Left lung (tissue), 10 donors: ENCODE data around the gene PIK3R1. TPM values are rescaled to one million over a fixed set of nuclear protein-coding genes. Genes with fewer than 3 reads are reported as not detected.

Source experiments
- ATAC-seq: fragments of 200-7000 bp; cut with Tn5 transposase; one replicate; pipeline ENCODE4 v1.9.1; 2020; ENCODE audit warnings: moderate library complexity
- DNase-seq, 4 donors: peaks; one replicate each; pipeline ENCODE4 v3.0.0-alpha.2; 2013 to 2020
- H3K27ac ChIP-seq, 2 donors: fragments of 200-600 bp; sonication (generic) in 1 of 2; one replicate each; pipeline versions ENCODE4 v1.5.0 to v1.8.0; 2020 to 2021
- H3K27me3 ChIP-seq, 2 donors: fragments of 200-600 bp; sonication (generic) in 1 of 2; one replicate each; pipeline versions ENCODE4 v1.5.0 to v1.8.0; 2020 to 2021
- H3K36me3 ChIP-seq, 2 donors: fragments of 200-600 bp; sonication (generic) in 1 of 2; one replicate each; pipeline versions ENCODE4 v1.5.0 to v1.8.0; 2020 to 2021
- H3K4me1 ChIP-seq, 2 donors: fragments of 200-600 bp; one replicate each; pipeline ENCODE4 v1.8.0; 2021
- H3K4me3 ChIP-seq, 2 donors: fragments of 200-600 bp; sonication (generic) in 1 of 2; one replicate each; pipeline versions ENCODE4 v1.5.0 to v1.8.0; 2020 to 2021; ENCODE audit warnings: mild to moderate bottlenecking in 1 of 2
- H3K9me3 ChIP-seq, 2 donors: fragments of 200-600 bp; sonication (generic) in 1 of 2; one replicate each; pipeline versions ENCODE4 v1.5.0 to v1.8.0; 2020 to 2021
- CTCF ChIP-seq, 2 donors: fragments of 200-600 bp; sonication (generic) in 1 of 2; IDR thresholded peaks; one replicate each; pipeline versions ENCODE4 v1.5.0 to v1.8.0; 2021; ENCODE audit warnings: antibody characterized with exemption in 2 of 2
- intact Hi-C, 2 donors: fragments of 100-400 bp; cut with DNase I; formaldehyde crosslinking; loops; one replicate each; pipeline versions ENCODE4 v1.11.2 to v1.14.2; 2022
- polyA plus RNA-seq, 6 donors: library from polyadenylated mRNA; unstranded; fragments of 120-200 nt; gene quantifications; one replicate each; pipeline ENCODE4 v1.2.1, GENCODE V29; 2013; ENCODE audit not compliant: insufficient read length in 6 of 6
- total RNA-seq, 2 donors: library from RNA; stranded (reverse); fragmentation: NEBNext Ultra II Directional; extraction: Animal tissue kit (Norgen Biotek cat#: 25700); gene quantifications; one replicate each; pipeline ENCODE4 v1.2.1, GENCODE V29; 2021
- donor health status: DM: no; HTN: yes; CAD: no.
- donor health status: DM: no; HTN: no; CAD: no.

PIK3R1 gene
- total and polyA plus RNA-seq, 8 donors: 70.9 to 92.9 (median 80.5) TPM

GRCh38 chr5:68261569-68262065 is 46.1 kb downstream of the PIK3R1 start:
- no peaks in the 10 kb centered on the region for H3K27me3 ChIP-seq
- no peak overlapping the region for H3K4me3 ChIP-seq
- ATAC-seq (peak; percentile 9), DNase-seq (peak in 1 of 4 donors; percentile 63)
- peaks cover 41 to 70% of the 10 kb centered on the region in 2 donors for H3K4me1 ChIP-seq
- no peaks in the 10 kb centered on the region for H3K36me3 ChIP-seq
- H3K27ac ChIP-seq: peak overlapping the region; percentile 10 to 63
- intact Hi-C loops: no loop called here
- H3K9me3 ChIP-seq: no peaks in the 10 kb centered on the region
- peak in 1 of 2 donors; percentile 20 for TF ChIP-seq CTCF (IDR thresholded peaks at IDR 0.05)

GRCh38 chr5:68264024-68264956 is 48.7 kb downstream of the PIK3R1 start:
- ATAC-seq: peak; percentile 48
- H3K4me3 ChIP-seq: no peak overlapping the region
- no peak for TF ChIP-seq CTCF (IDR thresholded peaks at IDR 0.05)
- H3K4me1 ChIP-seq: peaks cover 56 to 75% of the 10 kb centered on the region in 2 donors
- H3K9me3 ChIP-seq: no peaks in the 10 kb centered on the region
- no peaks in the 10 kb centered on the region for H3K36me3 ChIP-seq
- no peaks in the 10 kb centered on the region for H3K27me3 ChIP-seq
- peak in 1 of 4 donors; percentile 80 for DNase-seq
- H3K27ac ChIP-seq: peak overlapping the region; percentile 66 to 76
- intact Hi-C loops: no loop called here

GRCh38 chr5:68265347-68265746 is 49.8 kb downstream of the PIK3R1 start:
- Histone ChIP-seq H3K27me3 (no peaks in the 10 kb centered on the region), H3K4me3 (no peak overlapping the region), H3K27ac (peak overlapping the region; percentile 66 to 76), H3K4me1 (peaks cover 56 to 80% of the 10 kb centered on the region in 2 donors), H3K9me3 (no peaks in the 10 kb centered on the region), H3K36me3 (no peaks in the 10 kb centered on the region)
- TF ChIP-seq CTCF (IDR thresholded peaks at IDR 0.05): no peak
- peak; percentile 14 for ATAC-seq
- no peak for DNase-seq
- intact Hi-C loops: no loop called here

GRCh38 chr5:68265822-68266395 is 50.4 kb downstream of the PIK3R1 start:
- Histone ChIP-seq H3K27ac (peak overlapping the region; percentile 66 to 76), H3K9me3 (no peaks in the 10 kb centered on the region), H3K27me3 (no peaks in the 10 kb centered on the region), H3K36me3 (no peaks in the 10 kb centered on the region), H3K4me3 (no peak overlapping the region), H3K4me1 (peaks cover 59 to 80% of the 10 kb centered on the region in 2 donors)
- no peak for DNase-seq
- intact Hi-C loops: no loop called here
- peak; percentile 61 for ATAC-seq
- no peak for TF ChIP-seq CTCF (IDR thresholded peaks at IDR 0.05)

GRCh38 chr5:68266457-68266856 is 50.9 kb downstream of the PIK3R1 start:
- H3K27me3 ChIP-seq: no peaks in the 10 kb centered on the region
- no peaks in the 10 kb centered on the region for H3K36me3 ChIP-seq
- DNase-seq: no peak
- peak overlapping the region; percentile 66 to 76 for H3K27ac ChIP-seq
- peaks cover 63 to 81% of the 10 kb centered on the region in 2 donors for H3K4me1 ChIP-seq
- TF ChIP-seq CTCF (IDR thresholded peaks at IDR 0.05): no peak
- no peak overlapping the region for H3K4me3 ChIP-seq
- ATAC-seq: peak; percentile 49
- intact Hi-C loops: no loop called here
- no peaks in the 10 kb centered on the region for H3K9me3 ChIP-seq
